Ammon's horn (tissue), 1 donor: ENCODE data around the gene KCNK17.

Experiments used
- DNase-seq: peaks from one replicate; pipeline ENCODE4 v3.0.0-alpha.2; 2016; ENCODE audit warnings: low spot score

The KCNK17 gene, protein sequence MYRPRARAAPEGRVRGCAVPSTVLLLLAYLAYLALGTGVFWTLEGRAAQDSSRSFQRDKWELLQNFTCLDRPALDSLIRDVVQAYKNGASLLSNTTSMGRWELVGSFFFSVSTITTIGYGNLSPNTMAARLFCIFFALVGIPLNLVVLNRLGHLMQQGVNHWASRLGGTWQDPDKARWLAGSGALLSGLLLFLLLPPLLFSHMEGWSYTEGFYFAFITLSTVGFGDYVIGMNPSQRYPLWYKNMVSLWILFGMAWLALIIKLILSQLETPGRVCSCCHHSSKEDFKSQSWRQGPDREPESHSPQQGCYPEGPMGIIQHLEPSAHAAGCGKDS

GRCh38 chr6:39314273-39314795 lies at the start of gene KCNK17:
Gene KCNK17, minus strand, starts transcription at chr6:39314419. Its CDS starts 99 bp downstream, at chr6:39314320.
- DNase-seq = no peak

DNA sequence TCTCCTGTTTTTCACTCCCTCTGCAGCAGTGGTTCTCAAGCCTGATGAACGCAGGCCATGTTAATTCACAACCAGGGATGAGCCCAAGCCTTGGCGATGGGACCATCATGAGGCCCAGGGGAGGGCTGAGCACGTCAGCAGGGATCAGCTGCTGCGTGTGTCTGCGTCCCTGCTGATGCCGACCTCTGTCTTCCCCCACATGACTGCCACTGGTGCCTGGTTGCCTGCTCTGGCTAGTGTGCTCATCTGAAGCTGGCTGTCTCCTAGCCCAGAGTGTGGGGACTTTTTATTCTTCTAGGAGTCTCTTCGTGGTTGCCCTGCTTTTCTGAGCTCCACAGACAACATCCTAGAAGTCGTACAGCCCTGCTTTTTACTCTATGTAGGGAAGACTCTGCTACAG lies 49.1 kb upstream of the KCNK17 start:
- DNase-seq = no peak

GRCh38 chr6:39362487-39362865 lies 48.3 kb upstream of the KCNK17 start:
- DNase-seq = peak; percentile 71

DNA sequence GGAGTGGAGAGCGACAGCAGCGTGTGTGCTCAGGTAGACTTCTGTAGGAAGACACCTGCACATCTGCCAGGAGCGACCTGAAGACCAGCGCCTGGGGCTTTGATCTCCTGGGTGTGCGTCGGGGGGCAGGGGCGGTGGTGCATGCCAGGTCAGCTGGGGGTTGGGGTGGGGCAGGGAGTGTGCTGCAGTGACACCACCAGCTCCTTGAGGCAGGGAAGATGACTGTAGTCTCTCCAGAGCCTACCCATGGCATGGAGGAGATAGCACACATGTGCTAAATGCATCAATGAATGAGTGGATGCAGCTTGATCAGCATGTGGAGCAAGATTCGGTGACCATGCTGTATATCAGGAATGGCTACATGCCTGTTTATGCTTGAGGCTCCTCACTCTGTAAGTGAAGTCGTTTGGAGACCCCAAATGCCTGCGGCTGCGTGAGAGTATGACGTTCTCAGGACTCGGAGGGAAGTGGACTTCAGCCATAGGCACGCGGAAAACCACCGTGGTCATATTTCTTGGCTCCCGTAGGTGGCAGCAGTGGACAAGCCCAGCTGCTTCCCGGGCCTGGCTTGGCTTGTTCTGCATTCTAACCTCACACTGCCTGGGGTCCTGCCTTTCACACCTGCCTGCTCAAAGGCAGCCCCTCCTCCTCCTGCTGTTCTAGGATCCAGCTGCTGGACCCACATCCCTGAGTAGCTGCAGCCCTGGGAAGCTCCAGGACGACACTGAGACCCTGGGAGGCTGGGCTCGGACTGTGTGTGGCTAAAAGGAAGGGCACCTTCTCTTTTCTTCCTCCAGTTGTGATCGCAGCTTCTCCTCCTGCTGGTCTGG lies 47.7 kb upstream of the KCNK17 start:
- peak; percentile 84 for DNase-seq

- no peak for DNase-seq
These were observed 46.2 kb upstream of the KCNK17 start for GRCh38 chr6:39360378-39360777.

GRCh38 chr6:39357998-39358686 lies 43.9 kb upstream of the KCNK17 start:
- no peak for DNase-seq

DNA sequence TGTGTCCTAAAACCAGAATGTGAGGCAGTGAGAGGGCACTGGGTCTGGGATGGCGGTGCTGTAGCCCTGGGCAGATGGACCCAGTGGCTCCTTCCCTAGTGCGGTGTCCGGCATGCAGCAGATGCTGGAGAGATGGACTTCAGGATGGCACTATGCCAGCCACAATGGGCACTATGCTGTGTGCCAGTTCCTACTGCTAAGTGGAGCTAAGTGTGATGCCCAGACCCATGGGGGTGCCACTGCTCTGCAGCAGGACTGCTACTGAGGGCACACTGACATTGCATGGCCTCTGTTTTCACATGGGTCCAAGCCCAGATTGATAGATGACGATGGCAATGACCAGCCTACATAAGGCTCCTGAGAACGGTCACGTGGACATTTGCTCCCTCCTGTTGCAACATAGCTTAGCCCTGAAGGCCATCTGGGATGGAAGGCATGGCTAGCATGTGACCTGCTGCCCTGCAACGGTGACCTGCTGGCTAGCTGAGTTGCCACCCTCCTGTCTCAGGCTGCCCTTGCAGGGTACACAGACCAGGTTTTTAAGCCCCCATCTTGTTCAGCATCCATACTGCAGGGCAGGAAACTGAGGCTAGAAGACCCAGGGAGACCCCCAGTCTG lies 39.6 kb upstream of the KCNK17 start:
- no peak for DNase-seq

- no peak for DNase-seq
These were observed 36.7 kb upstream of the KCNK17 start for GRCh38 chr6:39350723-39351505.

GRCh38 chr6:39348740-39349139 lies 34.5 kb upstream of the KCNK17 start:
- DNase-seq = no peak

DNA sequence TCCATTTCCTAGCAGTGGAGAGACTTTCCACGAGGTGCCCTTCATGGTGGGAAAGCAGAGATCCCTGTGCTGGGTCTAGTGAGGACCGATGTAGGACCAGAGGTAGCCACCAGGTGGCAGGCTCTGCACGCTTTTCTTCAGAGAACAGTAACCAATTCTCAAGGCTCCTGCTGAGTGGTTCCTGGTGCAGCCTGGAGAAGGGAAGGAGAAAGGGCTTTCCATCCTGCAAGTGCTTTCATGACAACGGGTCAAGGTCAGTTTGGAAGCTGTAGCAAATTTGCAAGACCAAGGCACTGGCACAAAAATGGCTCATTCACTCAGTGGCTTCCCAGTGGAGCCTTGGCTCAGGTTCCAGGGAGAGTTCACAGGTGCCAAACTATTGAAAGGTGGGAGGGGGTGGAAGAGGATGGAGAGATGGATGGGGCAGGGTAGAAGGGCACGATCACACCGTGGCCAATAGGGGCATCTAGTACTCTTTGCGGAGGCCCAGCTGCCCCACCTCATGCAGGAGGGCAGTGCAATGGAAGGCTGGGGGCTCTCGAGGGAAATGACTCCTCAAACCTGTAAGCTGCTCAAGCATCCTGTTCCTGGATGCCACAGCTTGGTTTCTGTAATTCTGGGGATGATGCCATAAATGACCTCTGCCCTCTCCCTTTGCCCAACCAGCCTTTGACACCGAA lies 33.8 kb upstream of the KCNK17 start:
- peak; percentile 78 for DNase-seq

DNA sequence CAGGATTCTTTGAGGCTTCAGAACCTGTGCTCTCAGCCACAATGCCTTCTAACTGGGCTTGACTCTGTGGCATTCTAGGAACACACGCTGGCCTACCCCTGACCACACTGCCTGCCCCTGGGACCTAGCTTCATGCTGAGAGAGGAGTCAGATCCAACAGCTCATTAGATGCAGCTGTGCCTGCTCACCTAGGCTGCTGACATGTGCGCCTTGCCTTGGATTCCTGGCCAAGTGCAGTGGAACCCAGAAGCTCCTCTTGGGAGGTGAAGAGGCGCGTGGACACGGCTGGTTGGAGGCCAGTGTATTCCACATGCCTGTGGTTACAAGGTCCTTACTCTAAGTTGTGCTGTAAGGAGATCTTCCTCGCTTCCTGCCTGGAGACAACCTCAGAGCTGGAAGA lies 33.0 kb upstream of the KCNK17 start:
- DNase-seq = no peak

DNA sequence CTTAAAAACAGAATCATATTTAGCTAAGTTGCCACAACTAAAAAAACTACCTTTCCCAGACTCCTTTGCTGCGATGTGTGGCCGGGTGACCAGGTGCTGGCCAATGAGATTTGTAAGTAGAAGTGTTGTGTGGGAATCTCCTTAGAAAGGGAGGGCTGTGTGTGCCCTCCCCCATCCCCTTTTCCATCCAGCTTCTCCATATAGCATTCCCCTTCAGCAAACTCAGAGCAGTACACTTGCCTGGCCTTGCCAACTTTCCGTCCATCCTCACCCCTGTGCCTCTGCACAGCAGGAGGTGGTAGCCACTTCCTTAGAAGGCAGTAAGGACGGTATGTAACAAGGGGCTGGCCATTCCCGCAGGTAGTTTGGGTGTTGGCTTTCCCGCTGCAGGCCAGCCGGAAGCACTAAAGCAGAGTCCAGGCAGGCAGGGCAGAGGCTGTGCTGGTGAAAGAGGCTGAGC lies 30.6 kb upstream of the KCNK17 start:
- DNase-seq = no peak

GRCh38 chr6:39343396-39343870 lies 29.2 kb upstream of the KCNK17 start:
- DNase-seq = no peak

DNA sequence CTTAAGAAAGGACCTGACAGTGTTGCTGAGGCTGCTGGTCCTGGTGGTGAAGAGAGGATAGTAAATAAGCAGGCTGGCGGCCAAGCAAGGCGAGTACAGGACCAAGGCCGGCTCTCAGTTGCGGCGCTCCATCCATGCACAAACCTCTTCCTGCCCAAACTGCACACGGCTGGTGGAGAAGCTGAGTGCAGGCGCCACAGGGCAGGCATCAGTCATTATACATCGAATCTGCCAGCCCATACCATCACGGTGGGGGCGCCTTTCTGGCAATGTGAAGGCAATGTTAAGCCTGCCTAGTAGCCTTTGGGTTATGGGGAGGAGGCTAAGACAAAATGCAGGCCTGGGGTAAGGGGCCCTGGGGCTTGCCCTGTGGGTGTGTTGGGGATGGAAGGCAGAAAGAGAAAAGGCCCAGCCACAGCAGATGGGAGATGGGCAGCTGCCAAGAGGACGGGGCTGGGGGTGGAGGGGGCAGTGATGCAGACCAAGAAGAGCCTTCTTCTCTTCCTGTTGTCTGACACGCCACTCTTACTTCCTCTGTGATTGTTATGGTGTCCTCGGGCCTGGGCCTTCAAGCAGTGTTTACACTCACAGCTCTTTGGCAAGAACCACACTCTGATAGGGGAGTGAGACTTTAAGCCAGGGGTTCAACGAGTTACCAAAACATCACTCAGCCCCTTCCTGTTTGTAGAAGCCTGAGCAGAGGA lies 28.6 kb upstream of the KCNK17 start:
- DNase-seq = peak; percentile 49

- DNase-seq = peak; percentile 56
These were observed 27.7 kb upstream of the KCNK17 start for GRCh38 chr6:39341937-39342336.

GRCh38 chr6:39341352-39341751 lies 27.1 kb upstream of the KCNK17 start:
- no peak for DNase-seq

DNA sequence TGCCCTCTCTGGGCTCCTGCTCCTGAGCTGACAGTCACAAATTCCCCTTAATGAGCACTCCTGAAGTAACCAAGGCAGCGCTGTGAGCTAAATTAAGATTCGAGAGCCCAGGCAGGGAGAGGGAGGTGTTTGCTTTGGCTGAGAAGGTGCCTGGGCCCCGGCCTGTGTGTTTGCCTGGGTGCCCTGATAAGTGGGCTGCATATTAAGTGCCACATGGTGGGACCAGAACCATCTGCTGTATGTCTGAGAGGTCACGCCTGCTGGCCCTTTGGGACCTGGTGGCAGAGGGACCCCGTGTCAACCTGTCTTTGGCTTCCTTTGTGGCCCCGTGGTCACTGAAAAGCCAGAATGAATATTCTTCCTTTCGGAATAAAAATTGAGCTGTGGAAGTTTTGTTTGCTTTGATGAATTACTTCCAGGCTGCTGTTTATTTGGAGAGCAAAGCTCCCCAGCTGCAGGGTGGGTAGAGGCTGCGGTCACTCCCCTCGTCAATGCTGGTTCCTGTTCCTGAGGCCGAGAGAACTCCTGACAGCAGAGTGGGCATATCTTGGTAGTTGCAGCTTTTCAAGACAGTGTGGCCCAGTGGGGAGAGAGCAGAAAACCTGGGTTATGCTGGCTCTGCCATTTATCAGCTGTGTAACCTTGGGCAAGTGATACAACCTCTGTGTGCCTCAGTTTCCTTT lies 25.8 kb upstream of the KCNK17 start:
- DNase-seq = peak; percentile 43

GRCh38 chr6:39339096-39339867 lies 25.1 kb upstream of the KCNK17 start:
- DNase-seq = no peak
